Measurements from ENCODE around the gene GRIN2C. TPM values are rescaled to one million over a fixed set of nuclear protein-coding genes. Genes with fewer than 3 reads are reported as not detected.

GRIN2C gene
- total RNA-seq, 2 donors from 2014 or later, result 0.42 to 1.4 TPM

- Histone ChIP-seq H3K4me1 (ENCODE audit: control insufficient read depth in 1 of 2, low read depth in 2 of 2) (peaks cover 21 to 26% of the 10 kb centered on the region in 2 donors), H3K4me3 (no peak overlapping the region), H3K27ac (no peak overlapping the region), H3K27me3 (replicated peaks; ENCODE audit: insufficient read depth) (no peaks in the 10 kb centered on the region), H3K9me3 (no peaks in the 10 kb centered on the region), H3K36me3 (no peaks in the 10 kb centered on the region)
- ATAC-seq (ENCODE audit: insufficient number of reproducible peaks, low FRiP score, low read depth), result no peak
- no peak for DNase-seq (ENCODE audit: low spot score)
- TF ChIP-seq CTCF (IDR thresholded peaks at IDR 0.05), result no peak
These were observed 4.0 kb upstream of the GRIN2C start for GRCh38 chr17:74863420-74864296.

GRCh38 chr17:74862919-74863318, 3.2 kb upstream of the GRIN2C start:
- ATAC-seq (ENCODE audit: insufficient number of reproducible peaks, low FRiP score, low read depth) (no peak), DNase-seq (ENCODE audit: low spot score) (no peak)
- TF ChIP-seq CTCF (IDR thresholded peaks at IDR 0.05), result no peak
- H3K27ac ChIP-seq, result no peak overlapping the region
- no peaks in the 10 kb centered on the region for H3K27me3 ChIP-seq (replicated peaks; ENCODE audit: insufficient read depth)
- H3K9me3 ChIP-seq, result no peaks in the 10 kb centered on the region
- no peaks in the 10 kb centered on the region for H3K36me3 ChIP-seq
- peaks cover 21 to 26% of the 10 kb centered on the region in 2 donors for H3K4me1 ChIP-seq (ENCODE audit: control insufficient read depth in 1 of 2, low read depth in 2 of 2)
- H3K4me3 ChIP-seq, result no peak overlapping the region

GRCh38 chr17:74862108-74862901, 2.6 kb upstream of the GRIN2C start:
- no peak for DNase-seq (ENCODE audit: low spot score)
- Histone ChIP-seq H3K4me1 (ENCODE audit: control insufficient read depth in 1 of 2, low read depth in 2 of 2) (peaks cover 21 to 26% of the 10 kb centered on the region in 2 donors), H3K27me3 (replicated peaks; ENCODE audit: insufficient read depth) (no peaks in the 10 kb centered on the region), H3K27ac (no peak overlapping the region), H3K4me3 (peak overlapping the region; percentile 60), H3K36me3 (no peaks in the 10 kb centered on the region), H3K9me3 (no peaks in the 10 kb centered on the region)
- TF ChIP-seq CTCF (IDR thresholded peaks at IDR 0.05), result peak; percentile 46
- no peak for ATAC-seq (ENCODE audit: insufficient number of reproducible peaks, low FRiP score, low read depth)

GRCh38 chr17:74861662-74862107, 2.0 kb upstream of the GRIN2C start:
- H3K4me1 ChIP-seq (ENCODE audit: control insufficient read depth in 1 of 2, low read depth in 2 of 2), result peaks cover 21 to 26% of the 10 kb centered on the region in 2 donors
- H3K36me3 ChIP-seq, result no peaks in the 10 kb centered on the region
- DNase-seq (ENCODE audit: low spot score) (no peak), ATAC-seq (ENCODE audit: insufficient number of reproducible peaks, low FRiP score, low read depth) (no peak)
- no peak for TF ChIP-seq CTCF (IDR thresholded peaks at IDR 0.05)
- no peaks in the 10 kb centered on the region for H3K27me3 ChIP-seq (replicated peaks; ENCODE audit: insufficient read depth)
- no peak overlapping the region for H3K27ac ChIP-seq
- peak overlapping the region; percentile 60 for H3K4me3 ChIP-seq
- H3K9me3 ChIP-seq, result no peaks in the 10 kb centered on the region

All from thoracic aorta (tissue), 2 donors.